Suprapubic skin (tissue), 4 donors: ENCODE data around the gene OR52E8. TPM values are rescaled to one million over a fixed set of nuclear protein-coding genes. Genes with fewer than 3 reads are reported as not detected.

Experiments
- DNase-seq, 2 donors: peaks; one replicate each; pipeline ENCODE4 v3.0.0-alpha.2; 2019; ENCODE audit warnings: low spot score in 2 of 2
- H3K27ac ChIP-seq: fragments of 200-600 bp; sonication (generic); one replicate; pipeline ENCODE4 v1.5.1; 2019
- H3K27me3 ChIP-seq: fragments of 200-600 bp; sonication (generic); one replicate; pipeline ENCODE4 v1.5.1; 2019
- H3K36me3 ChIP-seq: fragments of 200-600 bp; sonication (generic); one replicate; pipeline ENCODE4 v1.5.1; 2019
- H3K4me1 ChIP-seq: fragments of 200-600 bp; sonication (generic); one replicate; pipeline ENCODE4 v1.5.1; 2019
- H3K4me3 ChIP-seq: fragments of 200-600 bp; sonication (generic); one replicate; pipeline ENCODE4 v1.5.1; 2019; ENCODE audit warnings: mild to moderate bottlenecking
- H3K9me3 ChIP-seq: fragments of 200-600 bp; sonication (generic); one replicate; pipeline ENCODE4 v1.5.1; 2019
- EP300 ChIP-seq: sonication (generic); formaldehyde crosslinking; IDR thresholded peaks from one replicate; pipeline ENCODE4 v1.6.1; 2017; ENCODE audit warnings: antibody characterized with exemption
- POLR2A ChIP-seq, 2 donors: fragments of 450-650 bp; IDR thresholded peaks; one replicate each; pipeline ENCODE4 v1.6.1; 2017; ENCODE audit warnings: antibody characterized with exemption in 2 of 2, mild to moderate bottlenecking in 2 of 2, moderate library complexity in 2 of 2
- POLR2AphosphoS5 ChIP-seq, 3 donors: sonication (generic); formaldehyde crosslinking; IDR thresholded peaks; one replicate each; pipeline ENCODE4 v1.6.1; 2017; ENCODE audit warnings: antibody characterized with exemption in 3 of 3
- WGBS: methylation state at CpG from one replicate; pipeline ENCODE4 v1.1.5; 2018; 5-methylcytosine and 5-hydroxymethylcytosine counted together
- total RNA-seq, 4 donors: library from RNA; depleted of rRNA; stranded (reverse); fragments of >200 nt; gene quantifications; one replicate each; pipeline ENCODE4 v1.1.0, GENCODE V29; 2016
- TF ChIP-seq, protein P1 (sequence below), 2 donors: fragments of 200-600 bp in 1 of 2; fragments of 450-650 bp in 1 of 2; sonication (generic) in 1 of 2; IDR thresholded peaks; one replicate each; pipeline ENCODE4 v1.5.1; 2016 to 2019; ENCODE audit warnings: antibody characterized with exemption in 2 of 2, mild to moderate bottlenecking in 1 of 2, moderate library complexity in 1 of 2

Gene OR52E8
- total RNA-seq, 4 donors from 2014 or later, result not detected

DNA sequence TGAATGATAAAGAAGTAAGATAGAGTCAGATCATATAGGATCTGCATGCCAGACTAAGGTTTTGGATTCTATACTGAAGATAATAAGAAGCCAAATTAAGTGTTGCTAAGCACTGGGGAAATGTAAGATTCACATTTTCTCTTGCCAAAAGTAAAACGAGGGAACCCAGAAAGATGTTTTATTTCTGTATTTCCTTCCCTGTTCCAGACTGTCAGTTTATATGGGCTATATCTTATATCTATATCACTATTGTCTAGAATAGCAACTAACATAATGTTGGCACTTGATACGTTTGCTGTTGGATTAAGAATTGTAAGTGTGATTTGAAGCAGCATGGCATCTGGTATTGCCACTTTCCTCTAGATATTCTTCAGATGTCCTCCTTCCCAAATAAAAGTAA, 24.0 kb downstream of the OR52E8 start:
- no peaks in the 10 kb centered on the region for H3K27me3 ChIP-seq
- no peak for DNase-seq
- no peak overlapping the region for H3K27ac ChIP-seq
- TF ChIP-seq, protein P1, sequence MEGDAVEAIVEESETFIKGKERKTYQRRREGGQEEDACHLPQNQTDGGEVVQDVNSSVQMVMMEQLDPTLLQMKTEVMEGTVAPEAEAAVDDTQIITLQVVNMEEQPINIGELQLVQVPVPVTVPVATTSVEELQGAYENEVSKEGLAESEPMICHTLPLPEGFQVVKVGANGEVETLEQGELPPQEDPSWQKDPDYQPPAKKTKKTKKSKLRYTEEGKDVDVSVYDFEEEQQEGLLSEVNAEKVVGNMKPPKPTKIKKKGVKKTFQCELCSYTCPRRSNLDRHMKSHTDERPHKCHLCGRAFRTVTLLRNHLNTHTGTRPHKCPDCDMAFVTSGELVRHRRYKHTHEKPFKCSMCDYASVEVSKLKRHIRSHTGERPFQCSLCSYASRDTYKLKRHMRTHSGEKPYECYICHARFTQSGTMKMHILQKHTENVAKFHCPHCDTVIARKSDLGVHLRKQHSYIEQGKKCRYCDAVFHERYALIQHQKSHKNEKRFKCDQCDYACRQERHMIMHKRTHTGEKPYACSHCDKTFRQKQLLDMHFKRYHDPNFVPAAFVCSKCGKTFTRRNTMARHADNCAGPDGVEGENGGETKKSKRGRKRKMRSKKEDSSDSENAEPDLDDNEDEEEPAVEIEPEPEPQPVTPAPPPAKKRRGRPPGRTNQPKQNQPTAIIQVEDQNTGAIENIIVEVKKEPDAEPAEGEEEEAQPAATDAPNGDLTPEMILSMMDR (IDR thresholded peaks at IDR 0.05), result no peak
- no peak for TF ChIP-seq POLR2AphosphoS5 (IDR thresholded peaks at IDR 0.05)
- TF ChIP-seq POLR2A (IDR thresholded peaks at IDR 0.05), result no peak
- TF ChIP-seq EP300, result no peak
- WGBS, result 52% methylated on average over 2 of the region's 2 CpGs
- H3K9me3 ChIP-seq, result no peaks in the 10 kb centered on the region
- no peak overlapping the region for H3K4me3 ChIP-seq
- H3K4me1 ChIP-seq, result no peaks in the 10 kb centered on the region
- no peaks in the 10 kb centered on the region for H3K36me3 ChIP-seq

- no peak overlapping the region for H3K4me3 ChIP-seq
- no peak overlapping the region for H3K27ac ChIP-seq
- no peaks in the 10 kb centered on the region for H3K36me3 ChIP-seq
- no peaks in the 10 kb centered on the region for H3K9me3 ChIP-seq
- whole genome bisulfite sequencing, result 59% methylated on average over 6 of the region's 6 CpGs
- TF ChIP-seq POLR2A (IDR thresholded peaks at IDR 0.05) (no peak), POLR2AphosphoS5 (IDR thresholded peaks at IDR 0.05) (no peak), EP300 (no peak)
- TF ChIP-seq, protein P1 (IDR thresholded peaks at IDR 0.05), result no peak
- no peaks in the 10 kb centered on the region for H3K27me3 ChIP-seq
- no peak for DNase-seq
- H3K4me1 ChIP-seq, result no peaks in the 10 kb centered on the region
Measured at GRCh38 chr11:5831196-5831829, 26.2 kb downstream of the OR52E8 start.

DNA sequence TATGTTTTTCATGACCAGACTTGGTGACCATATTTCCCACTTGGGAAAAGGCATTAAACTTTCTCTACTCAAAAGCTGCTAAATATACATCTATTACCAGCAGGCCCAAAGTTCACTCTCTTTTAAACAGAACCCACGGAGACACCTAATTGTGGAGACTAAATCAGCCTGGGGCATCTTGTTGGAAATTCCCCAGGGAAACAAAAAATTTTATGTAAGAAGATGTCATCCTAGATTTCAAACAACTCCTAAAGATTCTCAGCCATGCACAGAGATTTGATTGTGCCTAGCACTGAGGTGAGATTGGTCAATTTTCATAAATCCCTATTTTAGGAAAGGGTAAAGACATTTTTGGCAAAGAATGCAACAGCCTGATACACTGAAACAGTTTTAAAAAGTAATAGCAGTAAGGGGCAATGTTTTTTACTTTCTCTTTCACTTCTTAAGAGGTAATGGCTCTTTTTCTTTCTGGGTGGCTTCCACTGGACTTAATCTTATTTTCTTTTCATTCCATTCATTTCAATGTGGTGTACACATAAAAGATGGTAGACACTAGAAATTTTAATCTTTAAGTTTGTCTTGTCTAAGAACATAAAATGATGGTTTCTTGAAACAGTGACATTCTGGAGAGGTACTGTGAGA, 39.1 kb downstream of the OR52E8 start:
- 16% methylated on average over 1 of the region's 1 CpG for WGBS
- TF ChIP-seq POLR2AphosphoS5 (IDR thresholded peaks at IDR 0.05) (no peak), POLR2A (IDR thresholded peaks at IDR 0.05) (no peak), EP300 (no peak)
- TF ChIP-seq, protein P1 (IDR thresholded peaks at IDR 0.05), result no peak

DNA sequence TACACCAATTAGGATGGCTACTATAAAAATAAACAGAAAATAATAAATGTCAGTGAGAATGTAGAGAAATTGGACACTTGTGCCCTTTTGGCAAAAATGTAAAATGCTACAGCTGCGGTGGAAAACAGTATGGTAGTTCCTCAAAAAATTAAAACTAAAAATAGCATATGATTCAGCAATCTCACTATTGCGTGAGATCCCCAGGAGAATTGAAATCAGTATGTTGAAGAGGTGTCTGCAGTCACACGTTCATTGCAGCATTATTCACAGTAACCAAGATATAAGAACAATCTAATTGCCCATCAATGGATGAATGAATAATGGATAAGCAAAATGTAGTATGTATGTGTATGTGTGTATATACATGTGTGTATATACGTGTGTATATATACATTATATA, 42.0 kb downstream of the OR52E8 start:
- no peaks in the 10 kb centered on the region for H3K36me3 ChIP-seq
- 55% methylated on average over 4 of the region's 4 CpGs for WGBS
- H3K9me3 ChIP-seq, result no peaks in the 10 kb centered on the region
- H3K4me1 ChIP-seq, result no peaks in the 10 kb centered on the region
- H3K27me3 ChIP-seq, result no peaks in the 10 kb centered on the region
- no peak for DNase-seq
- no peak overlapping the region for H3K27ac ChIP-seq
- TF ChIP-seq POLR2AphosphoS5 (IDR thresholded peaks at IDR 0.05) (no peak), EP300 (no peak), POLR2A (IDR thresholded peaks at IDR 0.05) (no peak)
- TF ChIP-seq, protein P1 (IDR thresholded peaks at IDR 0.05), result no peak
- no peak overlapping the region for H3K4me3 ChIP-seq

More for the DNA sequence above, 39.1 kb downstream of the OR52E8 start:
- no peaks in the 10 kb centered on the region for H3K36me3 ChIP-seq
- H3K9me3 ChIP-seq, result no peaks in the 10 kb centered on the region
- H3K4me1 ChIP-seq, result no peaks in the 10 kb centered on the region
- no peaks in the 10 kb centered on the region for H3K27me3 ChIP-seq
- no peak overlapping the region for H3K27ac ChIP-seq
- H3K4me3 ChIP-seq, result no peak overlapping the region
- no peak for DNase-seq

GRCh38 chr11:5809905-5810795, 47.3 kb downstream of the OR52E8 start:
- no peak overlapping the region for H3K27ac ChIP-seq
- DNase-seq, result no peak
- no peak overlapping the region for H3K4me3 ChIP-seq
- H3K9me3 ChIP-seq, result no peaks in the 10 kb centered on the region
- H3K27me3 ChIP-seq, result no peaks in the 10 kb centered on the region
- WGBS, result 72% methylated on average over 6 of the region's 6 CpGs
- no peaks in the 10 kb centered on the region for H3K36me3 ChIP-seq
- peaks cover 11% of the 10 kb centered on the region for H3K4me1 ChIP-seq
- TF ChIP-seq POLR2A (IDR thresholded peaks at IDR 0.05) (no peak), POLR2AphosphoS5 (IDR thresholded peaks at IDR 0.05) (no peak), EP300 (no peak)
- TF ChIP-seq, protein P1 (IDR thresholded peaks at IDR 0.05), result no peak
